Skeletal muscle tissue (tissue), 4 donors: ENCODE measurements around the gene CEP20. TPM values are rescaled to one million over a fixed set of nuclear protein-coding genes. Genes with fewer than 3 reads are reported as not detected.

Experiments
- H3K27ac ChIP-seq: one replicate; pipeline ENCODE4 v1.7.0; 2013; ENCODE audit warnings: mild to moderate bottlenecking, low read depth, low read length, inconsistent platforms
- H3K27me3 ChIP-seq, 3 donors: one replicate each; pipeline ENCODE4 v1.7.0; 2013; ENCODE audit warnings: low read length in 3 of 3; ENCODE audit not compliant: control insufficient read depth in 3 of 3, insufficient read depth in 3 of 3
- H3K36me3 ChIP-seq, 3 donors: one replicate each; pipeline ENCODE4 v1.7.0; 2013; ENCODE audit warnings: low read length in 3 of 3; ENCODE audit not compliant: control insufficient read depth in 3 of 3, insufficient read depth in 3 of 3
- H3K4me1 ChIP-seq, 3 donors: one replicate each; pipeline ENCODE4 v1.7.0; 2013; ENCODE audit warnings: low read length in 3 of 3, mild to moderate bottlenecking in 3 of 3; ENCODE audit not compliant: control insufficient read depth in 3 of 3, insufficient read depth in 3 of 3
- H3K4me3 ChIP-seq, 3 donors: one replicate each; pipeline ENCODE4 v1.7.0; 2013; ENCODE audit warnings: low read length in 3 of 3
- H3K9ac ChIP-seq, 3 donors: one replicate each; pipeline ENCODE4 v1.7.0; 2013; ENCODE audit warnings: low read length in 3 of 3, mild to moderate bottlenecking in 3 of 3, moderate library complexity in 2 of 3, low read depth in 1 of 3
- H3K9me3 ChIP-seq, 3 donors: one replicate each; pipeline ENCODE4 v1.7.0; 2013; ENCODE audit warnings: low read length in 3 of 3; ENCODE audit not compliant: control insufficient read depth in 3 of 3
- total RNA-seq: library from RNA; depleted of rRNA; stranded (reverse); fragments of >200 nt; gene quantifications from one replicate; pipeline ENCODE4 v1.2.3, GENCODE V29; 2014
- donor health status: Osteomylitis.

The CEP20 gene
- total RNA-seq, 1 donor from 2014 or later: 26.1 TPM

- H3K9ac ChIP-seq: no peak overlapping the region
- no peaks in the 10 kb centered on the region for H3K36me3 ChIP-seq
- no peak overlapping the region for H3K27ac ChIP-seq
Observed at GRCh38 chr16:15835136-15835878, 53.1 kb downstream of the CEP20 start.

DNA sequence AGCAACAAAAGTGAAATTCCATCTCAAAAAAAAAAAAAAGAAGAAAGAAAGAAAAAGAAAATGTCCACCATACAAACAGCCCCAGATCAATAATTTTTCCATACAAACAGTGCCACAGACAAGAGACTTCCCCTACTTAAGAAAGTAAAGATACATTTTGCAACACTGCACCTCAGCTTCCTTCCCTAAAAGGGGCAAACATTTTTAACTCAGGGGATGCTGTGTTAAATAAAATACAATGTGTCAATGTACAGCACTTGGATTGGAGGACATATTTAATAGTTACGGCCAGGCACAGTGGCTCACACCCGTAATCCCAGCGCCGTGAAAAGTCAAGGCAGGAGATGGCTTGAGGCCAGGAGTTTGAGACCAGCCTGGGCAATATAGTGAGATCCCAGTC, 53.9 kb downstream of the CEP20 start:
- H3K36me3 ChIP-seq: no peaks in the 10 kb centered on the region
- no peak overlapping the region for H3K27ac ChIP-seq

More at GRCh38 chr16:15835136-15835878, 53.1 kb downstream of the CEP20 start:
- no peak overlapping the region for H3K4me3 ChIP-seq
- H3K4me1 ChIP-seq: peaks cover 0 to 3% (median 0%) of the 10 kb centered on the region in 3 donors
- H3K27me3 ChIP-seq: no peaks in the 10 kb centered on the region
- H3K9me3 ChIP-seq: no peaks in the 10 kb centered on the region

DNA sequence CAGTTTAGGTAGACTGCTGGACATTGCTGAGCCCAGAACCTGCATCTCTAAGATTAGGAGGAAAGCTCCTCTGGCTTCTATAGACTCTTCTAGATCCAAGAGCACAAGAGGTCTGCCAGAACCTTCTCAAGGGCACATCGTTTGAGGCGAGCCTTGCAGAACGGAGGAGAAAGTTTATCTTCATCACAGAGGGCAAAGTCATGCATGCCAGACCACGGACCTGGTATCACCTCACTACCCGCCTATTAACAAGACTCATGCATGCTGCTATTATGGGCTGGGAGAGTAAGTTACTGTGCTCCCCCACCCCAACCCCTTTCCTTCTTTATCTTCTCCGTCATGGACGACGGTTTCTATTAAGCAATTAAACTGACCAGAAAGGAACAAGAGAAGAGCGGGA, 54.9 kb downstream of the CEP20 start:
- H3K27me3 ChIP-seq: no peaks in the 10 kb centered on the region
- no peaks in the 10 kb centered on the region for H3K9me3 ChIP-seq
- H3K27ac ChIP-seq: no peak overlapping the region
- no peak overlapping the region for H3K9ac ChIP-seq
- H3K4me3 ChIP-seq: no peak overlapping the region
- peaks cover 0 to 3% (median 0%) of the 10 kb centered on the region in 3 donors for H3K4me1 ChIP-seq
- H3K36me3 ChIP-seq: no peaks in the 10 kb centered on the region

More for the DNA sequence above, 53.9 kb downstream of the CEP20 start:
- H3K4me3 ChIP-seq: no peak overlapping the region
- no peak overlapping the region for H3K9ac ChIP-seq
- no peaks in the 10 kb centered on the region for H3K9me3 ChIP-seq
- H3K27me3 ChIP-seq: no peaks in the 10 kb centered on the region
- peaks cover 0 to 3% (median 0%) of the 10 kb centered on the region in 3 donors for H3K4me1 ChIP-seq

- no peaks in the 10 kb centered on the region for H3K27me3 ChIP-seq
- H3K9ac ChIP-seq: no peak overlapping the region
- H3K36me3 ChIP-seq: no peaks in the 10 kb centered on the region
- H3K4me1 ChIP-seq: peaks cover 0 to 3% (median 0%) of the 10 kb centered on the region in 3 donors
- no peak overlapping the region for H3K27ac ChIP-seq
- H3K4me3 ChIP-seq: no peak overlapping the region
- no peaks in the 10 kb centered on the region for H3K9me3 ChIP-seq
Observed at GRCh38 chr16:15832241-15832640, 56.2 kb downstream of the CEP20 start.

GRCh38 chr16:15830832-15831451, 57.5 kb downstream of the CEP20 start:
- Histone ChIP-seq H3K9ac (no peak overlapping the region), H3K36me3 (no peaks in the 10 kb centered on the region), H3K4me1 (peaks cover 0 to 3% (median 0%) of the 10 kb centered on the region in 3 donors), H3K4me3 (no peak overlapping the region), H3K27me3 (no peaks in the 10 kb centered on the region), H3K27ac (no peak overlapping the region), H3K9me3 (no peaks in the 10 kb centered on the region)

- peak overlapping the region in 1 of 3 donors; percentile 16 for H3K9ac ChIP-seq
- H3K4me3 ChIP-seq: no peak overlapping the region
- no peaks in the 10 kb centered on the region for H3K9me3 ChIP-seq
- no peaks in the 10 kb centered on the region for H3K27me3 ChIP-seq
- H3K4me1 ChIP-seq: peaks cover 0 to 3% (median 0%) of the 10 kb centered on the region in 3 donors
- no peak overlapping the region for H3K27ac ChIP-seq
- no peaks in the 10 kb centered on the region for H3K36me3 ChIP-seq
Observed at GRCh38 chr16:15829460-15829859, 58.9 kb downstream of the CEP20 start.

GRCh38 chr16:15827709-15828343, 60.6 kb downstream of the CEP20 start:
- Histone ChIP-seq H3K9ac (no peak overlapping the region), H3K27ac (no peak overlapping the region), H3K9me3 (no peaks in the 10 kb centered on the region), H3K4me1 (no peaks in the 10 kb centered on the region), H3K27me3 (no peaks in the 10 kb centered on the region), H3K36me3 (no peaks in the 10 kb centered on the region), H3K4me3 (no peak overlapping the region)

GRCh38 chr16:15827299-15827698, 61.1 kb downstream of the CEP20 start:
- H3K27me3 ChIP-seq: no peaks in the 10 kb centered on the region
- H3K4me1 ChIP-seq: no peaks in the 10 kb centered on the region
- no peak overlapping the region for H3K9ac ChIP-seq
- H3K36me3 ChIP-seq: no peaks in the 10 kb centered on the region
- H3K4me3 ChIP-seq: no peak overlapping the region
- no peaks in the 10 kb centered on the region for H3K9me3 ChIP-seq
- H3K27ac ChIP-seq: no peak overlapping the region

DNA sequence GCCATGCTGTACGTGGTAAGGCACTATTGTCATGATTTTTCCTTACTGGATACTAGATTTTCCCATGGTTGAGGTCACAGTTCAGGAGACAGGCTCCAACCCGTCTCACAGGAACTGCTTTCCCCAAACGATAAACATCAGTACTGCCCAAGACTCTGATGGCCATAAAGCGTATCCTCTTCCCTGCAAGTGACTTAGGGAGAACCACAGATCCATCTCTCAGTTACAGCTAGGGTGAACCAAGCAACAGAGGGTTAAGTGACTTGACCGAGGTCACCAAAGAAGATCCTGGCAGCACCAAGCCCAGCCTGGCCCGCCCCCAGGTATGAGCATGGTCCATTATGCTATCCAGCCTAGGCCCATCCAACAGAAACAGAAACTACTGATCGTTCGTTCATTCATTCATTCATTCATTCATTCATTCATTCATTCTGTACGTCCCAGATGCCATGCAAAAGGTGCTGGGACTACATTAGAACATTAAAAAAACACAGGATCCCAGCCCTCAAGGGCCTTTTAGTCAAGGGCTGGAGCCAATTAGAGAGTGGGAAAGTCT, 62.6 kb downstream of the CEP20 start:
- Histone ChIP-seq H3K27ac (no peak overlapping the region), H3K9ac (no peak overlapping the region), H3K36me3 (no peaks in the 10 kb centered on the region), H3K4me1 (no peaks in the 10 kb centered on the region), H3K27me3 (no peaks in the 10 kb centered on the region), H3K9me3 (no peaks in the 10 kb centered on the region), H3K4me3 (no peak overlapping the region)

- Histone ChIP-seq H3K9me3 (no peaks in the 10 kb centered on the region), H3K27me3 (no peaks in the 10 kb centered on the region), H3K9ac (peak overlapping the region in 1 of 3 donors; percentile 3), H3K36me3 (no peaks in the 10 kb centered on the region), H3K27ac (no peak overlapping the region), H3K4me1 (no peaks in the 10 kb centered on the region), H3K4me3 (no peak overlapping the region)
Observed at GRCh38 chr16:15822957-15823356, 65.4 kb downstream of the CEP20 start.
